ENCODE results near the gene CLCN7.

Gene CLCN7

DNA sequence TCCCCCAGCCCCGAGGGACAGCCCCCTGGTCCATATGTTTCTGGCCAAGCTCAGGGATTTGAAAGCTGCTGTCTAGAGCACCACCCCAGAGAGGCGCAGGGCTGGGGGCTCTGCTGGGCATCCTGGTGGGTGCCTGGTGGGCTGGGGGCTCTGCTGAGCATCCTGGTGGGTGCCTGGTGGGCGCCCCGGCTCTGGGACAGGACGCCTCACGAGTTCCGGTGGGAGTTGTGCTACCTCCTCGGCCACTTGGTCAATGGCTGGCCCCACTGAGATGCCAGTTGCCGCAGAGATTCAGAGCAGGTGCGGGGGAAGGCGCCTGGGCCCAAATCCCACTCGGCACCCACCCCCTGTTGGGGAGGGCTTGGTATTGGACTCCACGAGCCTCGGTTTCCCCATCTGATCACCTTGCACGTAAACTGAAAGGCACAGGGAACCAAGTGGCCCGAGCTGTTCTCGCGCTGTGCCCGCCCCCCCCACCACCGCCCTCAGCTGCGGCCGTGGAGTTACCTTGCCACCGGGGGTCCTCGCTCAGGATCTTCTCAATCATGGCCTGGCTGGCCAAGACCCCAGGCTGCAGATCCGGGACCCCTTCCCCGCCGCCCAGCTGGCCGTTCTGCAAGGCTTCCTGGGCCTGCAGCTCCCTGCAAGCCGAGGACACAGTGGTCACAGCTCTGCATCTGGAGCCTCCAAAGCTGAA is 73.6 kb downstream of the CLCN7 start:
- H3K9me3 ChIP-seq (ENCODE audit: control insufficient read depth in 1 of 2, low read length in 2 of 2): no peaks in the 10 kb centered on the region
- no peak overlapping the region for H3K27ac ChIP-seq (ENCODE audit: low read length)
- no peaks in the 10 kb centered on the region for H3K4me1 ChIP-seq (ENCODE audit: control insufficient read depth in 1 of 2, insufficient read depth in 2 of 2, low read length in 2 of 2)
- H3K36me3 ChIP-seq (ENCODE audit: control insufficient read depth in 1 of 2, insufficient read depth in 2 of 2, low read length in 2 of 2): peaks cover 6 to 63% of the 10 kb centered on the region in 2 donors
- H3K4me3 ChIP-seq (ENCODE audit: low read depth in 1 of 2, low read length in 2 of 2): no peak overlapping the region
- no peaks in the 10 kb centered on the region for H3K27me3 ChIP-seq (ENCODE audit: low read depth, low read length)

DNA sequence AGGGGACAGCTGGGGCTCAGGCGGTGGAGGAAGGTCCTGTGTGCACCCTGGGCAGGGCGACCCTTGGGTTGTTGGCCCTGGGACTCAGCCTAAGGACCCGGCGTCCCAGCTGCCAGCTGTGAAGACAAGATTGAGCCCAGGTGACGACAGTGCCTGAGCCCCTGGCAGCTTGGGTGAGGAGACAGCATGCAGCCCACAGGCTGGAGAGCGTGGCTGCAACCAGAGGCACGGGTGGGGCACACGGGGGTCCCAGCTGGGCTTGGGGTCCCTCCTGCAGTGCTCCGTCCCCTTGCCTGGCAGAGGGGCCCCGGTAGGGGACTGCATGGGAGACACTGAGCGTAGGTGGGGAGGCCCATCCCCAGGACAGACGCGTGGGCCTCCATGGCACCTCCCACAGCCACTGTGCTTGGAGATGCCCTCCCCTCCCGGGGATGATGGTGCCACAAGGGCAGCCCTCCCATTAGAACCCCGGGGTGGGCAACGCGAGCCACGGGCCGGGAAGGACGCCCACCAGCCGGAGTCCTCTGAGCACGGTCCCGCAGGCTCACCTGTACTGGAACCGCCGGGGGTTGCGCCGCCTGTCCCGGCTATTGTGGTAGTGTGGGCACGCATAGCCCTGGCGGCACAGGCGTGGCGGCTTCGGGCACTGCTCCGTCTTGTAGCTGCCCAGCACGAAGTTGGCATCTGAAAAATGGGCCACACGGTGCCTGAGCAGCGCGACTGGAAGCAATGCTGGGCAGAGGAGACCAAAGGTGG is 75.8 kb downstream of the CLCN7 start:
- Histone ChIP-seq H3K9me3 (ENCODE audit: control insufficient read depth in 1 of 2, low read length in 2 of 2) (no peaks in the 10 kb centered on the region), H3K27me3 (ENCODE audit: low read depth, low read length) (no peaks in the 10 kb centered on the region), H3K4me1 (ENCODE audit: control insufficient read depth in 1 of 2, insufficient read depth in 2 of 2, low read length in 2 of 2) (no peaks in the 10 kb centered on the region), H3K4me3 (ENCODE audit: low read depth in 1 of 2, low read length in 2 of 2) (no peak overlapping the region), H3K27ac (ENCODE audit: low read length) (no peak overlapping the region), H3K36me3 (ENCODE audit: control insufficient read depth in 1 of 2, insufficient read depth in 2 of 2, low read length in 2 of 2) (peaks cover 6 to 70% of the 10 kb centered on the region in 2 donors)

- Histone ChIP-seq H3K27ac (ENCODE audit: low read length) (no peak overlapping the region), H3K4me1 (ENCODE audit: control insufficient read depth in 1 of 2, insufficient read depth in 2 of 2, low read length in 2 of 2) (no peaks in the 10 kb centered on the region), H3K9me3 (ENCODE audit: control insufficient read depth in 1 of 2, low read length in 2 of 2) (no peaks in the 10 kb centered on the region), H3K27me3 (ENCODE audit: low read depth, low read length) (no peaks in the 10 kb centered on the region), H3K36me3 (ENCODE audit: control insufficient read depth in 1 of 2, insufficient read depth in 2 of 2, low read length in 2 of 2) (peaks cover 6 to 72% of the 10 kb centered on the region in 2 donors), H3K4me3 (ENCODE audit: low read depth in 1 of 2, low read length in 2 of 2) (no peak overlapping the region)
Observed at GRCh38 chr16:1398351-1398750, 76.5 kb downstream of the CLCN7 start.

GRCh38 chr16:1397779-1398178 is 77.0 kb downstream of the CLCN7 start:
- Histone ChIP-seq H3K9me3 (ENCODE audit: control insufficient read depth in 1 of 2, low read length in 2 of 2) (no peaks in the 10 kb centered on the region), H3K27me3 (ENCODE audit: low read depth, low read length) (no peaks in the 10 kb centered on the region), H3K4me3 (ENCODE audit: low read depth in 1 of 2, low read length in 2 of 2) (no peak overlapping the region), H3K4me1 (ENCODE audit: control insufficient read depth in 1 of 2, insufficient read depth in 2 of 2, low read length in 2 of 2) (no peaks in the 10 kb centered on the region), H3K27ac (ENCODE audit: low read length) (no peak overlapping the region), H3K36me3 (ENCODE audit: control insufficient read depth in 1 of 2, insufficient read depth in 2 of 2, low read length in 2 of 2) (peaks cover 6 to 72% of the 10 kb centered on the region in 2 donors)

GRCh38 chr16:1395444-1396031 is 79.3 kb downstream of the CLCN7 start:
- H3K36me3 ChIP-seq (ENCODE audit: control insufficient read depth in 1 of 2, insufficient read depth in 2 of 2, low read length in 2 of 2): peaks cover 6 to 70% of the 10 kb centered on the region in 2 donors
- H3K27ac ChIP-seq (ENCODE audit: low read length): no peak overlapping the region
- no peaks in the 10 kb centered on the region for H3K4me1 ChIP-seq (ENCODE audit: control insufficient read depth in 1 of 2, insufficient read depth in 2 of 2, low read length in 2 of 2)
- H3K27me3 ChIP-seq (ENCODE audit: low read depth, low read length): no peaks in the 10 kb centered on the region
- H3K4me3 ChIP-seq (ENCODE audit: low read depth in 1 of 2, low read length in 2 of 2): no peak overlapping the region
- no peaks in the 10 kb centered on the region for H3K9me3 ChIP-seq (ENCODE audit: control insufficient read depth in 1 of 2, low read length in 2 of 2)

Measured in muscle layer of duodenum (tissue), 2 donors.